Neural crest cell (in vitro differentiated cells): Measurements from ENCODE around the gene KRTAP9-6. TPM values are rescaled to one million over a fixed set of nuclear protein-coding genes. Genes with fewer than 3 reads are reported as not detected.

Experiments used
- DNase-seq: peaks from one replicate; pipeline ENCODE4 v3.0.0; 2021; ENCODE audit warnings: low read depth, mixed read lengths, low spot score
- H3K27ac Mint-ChIP-seq: one replicate; pipeline ENCODE4 v1.8.0; 2021; ENCODE audit warnings: mild to moderate bottlenecking, mixed read lengths; ENCODE audit not compliant: unreplicated experiment
- H3K27me3 Mint-ChIP-seq: 2 replicates; pipeline ENCODE4 v1.8.0; 2021; ENCODE audit warnings: low read depth, mild to moderate bottlenecking, mixed read lengths
- H3K36me3 Mint-ChIP-seq: 2 replicates; pipeline ENCODE4 v1.8.0; 2021; ENCODE audit warnings: low read depth, mild to moderate bottlenecking, mixed read lengths
- H3K4me1 Mint-ChIP-seq: 2 replicates; pipeline ENCODE4 v1.8.0; 2021; ENCODE audit warnings: mixed read lengths
- H3K4me3 Mint-ChIP-seq: one replicate; pipeline ENCODE4 v1.8.0; 2021; ENCODE audit warnings: mild to moderate bottlenecking, mixed read lengths
- H3K9me3 Mint-ChIP-seq: 2 replicates; pipeline ENCODE4 v1.8.0; 2021; ENCODE audit warnings: mixed read lengths
- CTCF ChIP-seq: fragments of 200-600 bp; sonication (generic); conservative IDR thresholded peaks from 2 replicates; pipeline ENCODE4 v1.5.0; 2021; ENCODE audit warnings: antibody characterized with exemption, mild to moderate bottlenecking
- total RNA-seq: library from RNA; stranded (reverse); gene quantifications from 2 replicates; pipeline ENCODE4 v1.2.1, GENCODE V29; 2021

The KRTAP9-6 gene
- total RNA-seq, 1 donor from 2014 or later: not detected

- H3K27ac Mint-ChIP-seq: no peak overlapping the region
Observed at GRCh38 chr17:41301204-41301790, 36.1 kb downstream of the KRTAP9-6 start.

GRCh38 chr17:41301916-41302901 lies 37.0 kb downstream of the KRTAP9-6 start, which contains the start of gene KRTAP29-1:
Gene KRTAP29-1 (minus strand): TSS chr17:41302851. CDS start chr17:41302851, 0 bp downstream.
- peaks cover 8% of the 10 kb centered on the region for H3K9me3 Mint-ChIP-seq
- TF ChIP-seq CTCF: no peak
- H3K27me3 Mint-ChIP-seq: peaks cover 11% of the 10 kb centered on the region
- H3K4me3 Mint-ChIP-seq: no peak within 1 kb of the TSS
- H3K4me1 Mint-ChIP-seq: no peaks in the 10 kb centered on the region
- no peak within 1 kb of the TSS for H3K27ac Mint-ChIP-seq
- no peak for DNase-seq
- no peaks in the 10 kb centered on the region for H3K36me3 Mint-ChIP-seq

More at GRCh38 chr17:41301204-41301790, 36.1 kb downstream of the KRTAP9-6 start:
- Mint-ChIP-seq H3K9me3 (peaks cover 8% of the 10 kb centered on the region), H3K27me3 (peaks cover 4% of the 10 kb centered on the region), H3K4me3 (no peak overlapping the region), H3K36me3 (no peaks in the 10 kb centered on the region), H3K4me1 (no peaks in the 10 kb centered on the region)
- TF ChIP-seq CTCF: no peak
- DNase-seq: no peak

GRCh38 chr17:41302981-41303380 lies 37.8 kb downstream of the KRTAP9-6 start:
- H3K9me3 Mint-ChIP-seq: peaks cover 8% of the 10 kb centered on the region
- H3K4me1 Mint-ChIP-seq: no peaks in the 10 kb centered on the region
- TF ChIP-seq CTCF: no peak
- H3K4me3 Mint-ChIP-seq: no peak overlapping the region
- no peak for DNase-seq
- no peaks in the 10 kb centered on the region for H3K36me3 Mint-ChIP-seq
- no peak overlapping the region for H3K27ac Mint-ChIP-seq
- peaks cover 18% of the 10 kb centered on the region for H3K27me3 Mint-ChIP-seq

GRCh38 chr17:41304091-41304490 lies 38.9 kb downstream of the KRTAP9-6 start:
- Mint-ChIP-seq H3K4me3 (no peak overlapping the region), H3K27ac (no peak overlapping the region), H3K9me3 (peaks cover 8% of the 10 kb centered on the region), H3K27me3 (peaks cover 24% of the 10 kb centered on the region), H3K36me3 (no peaks in the 10 kb centered on the region), H3K4me1 (no peaks in the 10 kb centered on the region)
- no peak for TF ChIP-seq CTCF
- DNase-seq: no peak

- no peak for TF ChIP-seq CTCF
- H3K27me3 Mint-ChIP-seq: peaks cover 39% of the 10 kb centered on the region
Observed at GRCh38 chr17:41307647-41308046, 42.5 kb downstream of the KRTAP9-6 start.

More at GRCh38 chr17:41307647-41308046, 42.5 kb downstream of the KRTAP9-6 start:
- H3K4me3 Mint-ChIP-seq: no peak overlapping the region
- H3K27ac Mint-ChIP-seq: peak overlapping the region; percentile 79
- H3K9me3 Mint-ChIP-seq: no peaks in the 10 kb centered on the region
- H3K4me1 Mint-ChIP-seq: no peaks in the 10 kb centered on the region
- no peaks in the 10 kb centered on the region for H3K36me3 Mint-ChIP-seq
- no peak for DNase-seq
